ENCODE data around the gene GALNT10.

The GALNT10 gene

GRCh38 chr5:154410008-154410407 lies 219.5 kb downstream of the GALNT10 start:
- H3K27me3 ChIP-seq (ENCODE audit: insufficient read depth, insufficient read length): no peaks in the 10 kb centered on the region
- TF ChIP-seq YY1 (IDR thresholded peaks at IDR 0.05; ENCODE audit: insufficient read depth, insufficient read length) (no peak), ZNF274 (IDR thresholded peaks at IDR 0.05; ENCODE audit: low read depth, low read length) (no peak), SUZ12 (IDR thresholded peaks at IDR 0.05; ENCODE audit: extremely low read depth, insufficient read depth, insufficient read length) (no peak)
- no peak for DNase-seq (ENCODE audit: low read depth, low spot score)
- peaks cover 21% of the 10 kb centered on the region for H3K36me3 ChIP-seq (ENCODE audit: insufficient read depth, insufficient read length, low read length)
- H3K4me1 ChIP-seq (ENCODE audit: insufficient read depth, insufficient read length): no peaks in the 10 kb centered on the region
- H3K4me3 ChIP-seq (ENCODE audit: insufficient read length, low read depth): no peak overlapping the region
- H3K9me3 ChIP-seq (ENCODE audit: insufficient read depth, low read length): no peaks in the 10 kb centered on the region
- no peak overlapping the region for H3K9ac ChIP-seq (ENCODE audit: insufficient read length, low read depth)

- Histone ChIP-seq H3K9me3 (ENCODE audit: insufficient read depth, low read length) (no peaks in the 10 kb centered on the region), H3K4me1 (ENCODE audit: insufficient read depth, insufficient read length) (no peaks in the 10 kb centered on the region), H3K9ac (ENCODE audit: insufficient read length, low read depth) (no peak overlapping the region), H3K27me3 (ENCODE audit: insufficient read depth, insufficient read length) (no peaks in the 10 kb centered on the region), H3K36me3 (ENCODE audit: insufficient read depth, insufficient read length, low read length) (peaks cover 23% of the 10 kb centered on the region), H3K4me3 (ENCODE audit: insufficient read length, low read depth) (no peak overlapping the region)
- TF ChIP-seq YY1 (IDR thresholded peaks at IDR 0.05; ENCODE audit: insufficient read depth, insufficient read length): no peak
- TF ChIP-seq SUZ12 (IDR thresholded peaks at IDR 0.05; ENCODE audit: extremely low read depth, insufficient read depth, insufficient read length): no peak
- no peak for TF ChIP-seq ZNF274 (IDR thresholded peaks at IDR 0.05; ENCODE audit: low read depth, low read length)
- no peak for DNase-seq (ENCODE audit: low read depth, low spot score)
These were observed 220.3 kb downstream of the GALNT10 start for GRCh38 chr5:154410786-154411185.

GRCh38 chr5:154411338-154411737 lies 220.8 kb downstream of the GALNT10 start:
- Histone ChIP-seq H3K36me3 (ENCODE audit: insufficient read depth, insufficient read length, low read length) (peaks cover 25% of the 10 kb centered on the region), H3K9me3 (ENCODE audit: insufficient read depth, low read length) (no peaks in the 10 kb centered on the region), H3K27me3 (ENCODE audit: insufficient read depth, insufficient read length) (no peaks in the 10 kb centered on the region), H3K4me3 (ENCODE audit: insufficient read length, low read depth) (no peak overlapping the region), H3K4me1 (ENCODE audit: insufficient read depth, insufficient read length) (no peaks in the 10 kb centered on the region), H3K9ac (ENCODE audit: insufficient read length, low read depth) (no peak overlapping the region)
- no peak for DNase-seq (ENCODE audit: low read depth, low spot score)
- no peak for TF ChIP-seq SUZ12 (IDR thresholded peaks at IDR 0.05; ENCODE audit: extremely low read depth, insufficient read depth, insufficient read length)
- TF ChIP-seq YY1 (IDR thresholded peaks at IDR 0.05; ENCODE audit: insufficient read depth, insufficient read length): no peak

- H3K4me1 ChIP-seq (ENCODE audit: insufficient read depth, insufficient read length): no peaks in the 10 kb centered on the region
- no peak for DNase-seq (ENCODE audit: low read depth, low spot score)
These were observed 221.8 kb downstream of the GALNT10 start for GRCh38 chr5:154412316-154412715.

GRCh38 chr5:154412925-154413324 lies 222.4 kb downstream of the GALNT10 start:
- Histone ChIP-seq H3K9me3 (ENCODE audit: insufficient read depth, low read length) (no peaks in the 10 kb centered on the region), H3K4me1 (ENCODE audit: insufficient read depth, insufficient read length) (no peaks in the 10 kb centered on the region), H3K27me3 (ENCODE audit: insufficient read depth, insufficient read length) (no peaks in the 10 kb centered on the region), H3K4me3 (ENCODE audit: insufficient read length, low read depth) (no peak overlapping the region), H3K9ac (ENCODE audit: insufficient read length, low read depth) (no peak overlapping the region), H3K36me3 (ENCODE audit: insufficient read depth, insufficient read length, low read length) (peaks cover 37% of the 10 kb centered on the region)
- no peak for DNase-seq (ENCODE audit: low read depth, low spot score)
- no peak for TF ChIP-seq SUZ12 (IDR thresholded peaks at IDR 0.05; ENCODE audit: extremely low read depth, insufficient read depth, insufficient read length)
- no peak for TF ChIP-seq YY1 (IDR thresholded peaks at IDR 0.05; ENCODE audit: insufficient read depth, insufficient read length)
- TF ChIP-seq ZNF274 (IDR thresholded peaks at IDR 0.05; ENCODE audit: low read depth, low read length): no peak

More at GRCh38 chr5:154412316-154412715, 221.8 kb downstream of the GALNT10 start:
- H3K27me3 ChIP-seq (ENCODE audit: insufficient read depth, insufficient read length): no peaks in the 10 kb centered on the region
- H3K9me3 ChIP-seq (ENCODE audit: insufficient read depth, low read length): no peaks in the 10 kb centered on the region
- H3K36me3 ChIP-seq (ENCODE audit: insufficient read depth, insufficient read length, low read length): peaks cover 33% of the 10 kb centered on the region
- no peak overlapping the region for H3K4me3 ChIP-seq (ENCODE audit: insufficient read length, low read depth)
- TF ChIP-seq SUZ12 (IDR thresholded peaks at IDR 0.05; ENCODE audit: extremely low read depth, insufficient read depth, insufficient read length): no peak
- TF ChIP-seq ZNF274 (IDR thresholded peaks at IDR 0.05; ENCODE audit: low read depth, low read length): no peak
- TF ChIP-seq YY1 (IDR thresholded peaks at IDR 0.05; ENCODE audit: insufficient read depth, insufficient read length): no peak
- no peak overlapping the region for H3K9ac ChIP-seq (ENCODE audit: insufficient read length, low read depth)

GRCh38 chr5:154415114-154415513 lies 224.6 kb downstream of the GALNT10 start:
- H3K4me3 ChIP-seq (ENCODE audit: insufficient read length, low read depth): no peak overlapping the region
- peaks cover 52% of the 10 kb centered on the region for H3K36me3 ChIP-seq (ENCODE audit: insufficient read depth, insufficient read length, low read length)
- H3K27me3 ChIP-seq (ENCODE audit: insufficient read depth, insufficient read length): no peaks in the 10 kb centered on the region
- H3K9me3 ChIP-seq (ENCODE audit: insufficient read depth, low read length): no peaks in the 10 kb centered on the region
- H3K9ac ChIP-seq (ENCODE audit: insufficient read length, low read depth): no peak overlapping the region
- TF ChIP-seq SUZ12 (IDR thresholded peaks at IDR 0.05; ENCODE audit: extremely low read depth, insufficient read depth, insufficient read length) (no peak), YY1 (IDR thresholded peaks at IDR 0.05; ENCODE audit: insufficient read depth, insufficient read length) (no peak), ZNF274 (IDR thresholded peaks at IDR 0.05; ENCODE audit: low read depth, low read length) (no peak)
- H3K4me1 ChIP-seq (ENCODE audit: insufficient read depth, insufficient read length): no peaks in the 10 kb centered on the region
- no peak for DNase-seq (ENCODE audit: low read depth, low spot score)

GRCh38 chr5:154418344-154418820 lies 227.8 kb downstream of the GALNT10 start:
- Histone ChIP-seq H3K27me3 (ENCODE audit: insufficient read depth, insufficient read length) (no peaks in the 10 kb centered on the region), H3K4me1 (ENCODE audit: insufficient read depth, insufficient read length) (no peaks in the 10 kb centered on the region), H3K4me3 (ENCODE audit: insufficient read length, low read depth) (no peak overlapping the region), H3K9me3 (ENCODE audit: insufficient read depth, low read length) (no peaks in the 10 kb centered on the region), H3K36me3 (ENCODE audit: insufficient read depth, insufficient read length, low read length) (peaks cover 33% of the 10 kb centered on the region), H3K9ac (ENCODE audit: insufficient read length, low read depth) (no peak overlapping the region)
- DNase-seq (ENCODE audit: low read depth, low spot score): no peak
- no peak for TF ChIP-seq ZNF274 (IDR thresholded peaks at IDR 0.05; ENCODE audit: low read depth, low read length)

GRCh38 chr5:154419236-154419635 lies 228.7 kb downstream of the GALNT10 start:
- Histone ChIP-seq H3K4me1 (ENCODE audit: insufficient read depth, insufficient read length) (no peaks in the 10 kb centered on the region), H3K27me3 (ENCODE audit: insufficient read depth, insufficient read length) (no peaks in the 10 kb centered on the region), H3K9ac (ENCODE audit: insufficient read length, low read depth) (no peak overlapping the region), H3K36me3 (ENCODE audit: insufficient read depth, insufficient read length, low read length) (peaks cover 32% of the 10 kb centered on the region), H3K4me3 (ENCODE audit: insufficient read length, low read depth) (no peak overlapping the region), H3K9me3 (ENCODE audit: insufficient read depth, low read length) (no peaks in the 10 kb centered on the region)
- no peak for DNase-seq (ENCODE audit: low read depth, low spot score)
- no peak for TF ChIP-seq SUZ12 (IDR thresholded peaks at IDR 0.05; ENCODE audit: extremely low read depth, insufficient read depth, insufficient read length)
- no peak for TF ChIP-seq ZNF274 (IDR thresholded peaks at IDR 0.05; ENCODE audit: low read depth, low read length)
- no peak for TF ChIP-seq YY1 (IDR thresholded peaks at IDR 0.05; ENCODE audit: insufficient read depth, insufficient read length)

All from NT2/D1 (cell line).